ENCODE results near the gene KCNQ1.

The KCNQ1 gene

DNA sequence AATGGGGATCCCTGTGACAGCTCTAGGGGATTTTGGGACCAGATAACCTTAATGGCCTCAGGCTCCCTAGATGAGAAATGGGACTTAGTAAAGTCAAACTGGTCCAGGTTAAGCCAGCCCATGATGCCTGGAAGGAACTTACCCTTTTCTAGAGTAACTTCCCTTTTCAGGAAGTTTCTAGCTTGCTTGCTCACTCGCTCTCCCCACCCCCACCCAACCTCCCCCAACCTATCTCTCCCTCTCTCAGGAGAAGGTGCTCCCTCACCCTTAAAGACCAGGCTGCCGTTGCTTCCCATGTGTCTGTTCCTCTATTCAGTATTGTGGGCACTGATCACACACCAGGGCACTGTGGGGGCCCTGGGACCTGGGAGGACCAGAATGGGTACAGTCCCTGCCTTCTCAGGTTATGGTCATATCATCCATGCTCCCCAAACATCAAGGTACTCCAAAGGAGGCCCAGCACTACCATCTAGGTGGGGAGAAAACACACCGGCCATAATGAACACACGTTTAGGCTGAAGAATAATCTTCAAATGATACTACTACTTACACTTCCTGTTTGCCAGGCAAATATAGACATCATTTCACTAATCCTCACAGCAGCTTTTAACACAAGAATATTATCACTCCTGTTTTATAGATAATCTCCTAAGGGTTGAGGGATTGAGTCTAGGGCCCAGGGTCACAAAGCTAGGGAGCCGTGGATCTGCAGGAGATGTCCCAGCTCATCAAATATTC lies 236.8 kb downstream of the KCNQ1 start:
- DNase-seq (ENCODE audit: low read depth), result no peak
- TF ChIP-seq, protein P1, sequence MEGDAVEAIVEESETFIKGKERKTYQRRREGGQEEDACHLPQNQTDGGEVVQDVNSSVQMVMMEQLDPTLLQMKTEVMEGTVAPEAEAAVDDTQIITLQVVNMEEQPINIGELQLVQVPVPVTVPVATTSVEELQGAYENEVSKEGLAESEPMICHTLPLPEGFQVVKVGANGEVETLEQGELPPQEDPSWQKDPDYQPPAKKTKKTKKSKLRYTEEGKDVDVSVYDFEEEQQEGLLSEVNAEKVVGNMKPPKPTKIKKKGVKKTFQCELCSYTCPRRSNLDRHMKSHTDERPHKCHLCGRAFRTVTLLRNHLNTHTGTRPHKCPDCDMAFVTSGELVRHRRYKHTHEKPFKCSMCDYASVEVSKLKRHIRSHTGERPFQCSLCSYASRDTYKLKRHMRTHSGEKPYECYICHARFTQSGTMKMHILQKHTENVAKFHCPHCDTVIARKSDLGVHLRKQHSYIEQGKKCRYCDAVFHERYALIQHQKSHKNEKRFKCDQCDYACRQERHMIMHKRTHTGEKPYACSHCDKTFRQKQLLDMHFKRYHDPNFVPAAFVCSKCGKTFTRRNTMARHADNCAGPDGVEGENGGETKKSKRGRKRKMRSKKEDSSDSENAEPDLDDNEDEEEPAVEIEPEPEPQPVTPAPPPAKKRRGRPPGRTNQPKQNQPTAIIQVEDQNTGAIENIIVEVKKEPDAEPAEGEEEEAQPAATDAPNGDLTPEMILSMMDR (IDR thresholded peaks at IDR 0.05; ENCODE audit: insufficient read depth, low read depth, low read length, missing control alignments), result no peak
- no peak overlapping the region for H3K4me3 ChIP-seq (ENCODE audit: low read length)

DNA sequence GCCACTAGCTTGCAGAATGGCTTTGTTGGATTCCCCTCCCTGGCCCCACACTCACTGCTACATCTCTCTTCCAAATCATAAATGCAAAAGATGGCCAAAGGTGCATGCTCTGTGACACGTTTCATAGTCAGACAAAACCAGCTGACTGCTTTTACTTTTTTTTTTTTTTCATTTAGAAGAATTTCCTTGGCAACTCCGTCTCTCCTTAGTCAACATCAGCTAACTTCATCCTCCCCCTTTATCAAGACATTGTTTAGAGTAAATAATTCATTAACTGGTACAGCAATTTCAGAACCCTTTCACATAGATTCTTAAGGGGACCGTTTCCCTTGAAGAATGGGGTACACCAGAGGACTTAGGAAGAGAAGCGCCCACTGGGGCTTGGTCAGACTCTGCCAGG lies 239.0 kb downstream of the KCNQ1 start:
- TF ChIP-seq, protein P1 (IDR thresholded peaks at IDR 0.05; ENCODE audit: insufficient read depth, low read depth, low read length, missing control alignments), result no peak
- no peak for DNase-seq (ENCODE audit: low read depth)
- H3K4me3 ChIP-seq (ENCODE audit: low read length), result no peak overlapping the region

DNA sequence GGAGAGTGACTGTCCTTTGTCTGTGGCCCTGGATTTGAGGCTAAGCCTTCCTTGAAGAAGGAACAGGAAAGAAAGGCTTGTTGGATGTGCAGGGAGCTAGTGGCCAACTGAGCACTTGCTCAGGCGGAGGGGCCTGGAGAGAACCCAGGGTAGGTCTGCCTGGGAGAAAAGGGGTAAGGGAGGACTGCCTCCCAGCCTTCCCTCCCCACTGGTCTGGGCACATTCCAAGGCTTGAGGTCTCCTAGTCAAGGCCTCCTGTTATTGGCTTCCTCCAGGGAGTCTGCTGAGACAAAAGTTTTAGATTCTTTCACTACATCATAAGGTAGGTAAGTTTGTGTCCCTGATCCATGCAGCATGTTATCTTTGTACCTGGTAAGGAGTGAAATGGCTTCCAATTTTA lies 239.8 kb downstream of the KCNQ1 start:
- TF ChIP-seq, protein P1 (IDR thresholded peaks at IDR 0.05; ENCODE audit: insufficient read depth, low read depth, low read length, missing control alignments), result no peak
- DNase-seq (ENCODE audit: low read depth), result no peak
- no peak overlapping the region for H3K4me3 ChIP-seq (ENCODE audit: low read length)

DNA sequence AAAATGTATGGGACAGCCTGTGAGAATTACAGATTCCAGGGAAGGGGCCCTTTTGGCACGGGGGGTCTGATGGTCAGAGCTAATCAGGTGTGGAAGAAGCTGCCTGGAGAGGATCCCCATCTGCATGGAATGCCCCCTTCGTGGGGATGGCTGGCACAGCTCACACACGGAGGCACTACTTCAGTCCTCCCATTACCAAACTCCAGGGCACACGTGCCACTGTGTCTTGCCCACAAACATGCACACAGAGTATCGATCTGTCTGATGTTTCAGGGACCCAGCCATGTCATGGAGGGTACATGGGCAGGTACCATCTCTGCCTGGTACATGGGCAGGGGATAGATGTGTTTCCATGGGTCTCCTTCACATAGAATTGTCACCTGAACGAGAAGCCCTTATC lies 240.2 kb downstream of the KCNQ1 start:
- no peak overlapping the region for H3K4me3 ChIP-seq (ENCODE audit: low read length)
- TF ChIP-seq, protein P1 (IDR thresholded peaks at IDR 0.05; ENCODE audit: insufficient read depth, low read depth, low read length, missing control alignments), result no peak
- no peak for DNase-seq (ENCODE audit: low read depth)

DNA sequence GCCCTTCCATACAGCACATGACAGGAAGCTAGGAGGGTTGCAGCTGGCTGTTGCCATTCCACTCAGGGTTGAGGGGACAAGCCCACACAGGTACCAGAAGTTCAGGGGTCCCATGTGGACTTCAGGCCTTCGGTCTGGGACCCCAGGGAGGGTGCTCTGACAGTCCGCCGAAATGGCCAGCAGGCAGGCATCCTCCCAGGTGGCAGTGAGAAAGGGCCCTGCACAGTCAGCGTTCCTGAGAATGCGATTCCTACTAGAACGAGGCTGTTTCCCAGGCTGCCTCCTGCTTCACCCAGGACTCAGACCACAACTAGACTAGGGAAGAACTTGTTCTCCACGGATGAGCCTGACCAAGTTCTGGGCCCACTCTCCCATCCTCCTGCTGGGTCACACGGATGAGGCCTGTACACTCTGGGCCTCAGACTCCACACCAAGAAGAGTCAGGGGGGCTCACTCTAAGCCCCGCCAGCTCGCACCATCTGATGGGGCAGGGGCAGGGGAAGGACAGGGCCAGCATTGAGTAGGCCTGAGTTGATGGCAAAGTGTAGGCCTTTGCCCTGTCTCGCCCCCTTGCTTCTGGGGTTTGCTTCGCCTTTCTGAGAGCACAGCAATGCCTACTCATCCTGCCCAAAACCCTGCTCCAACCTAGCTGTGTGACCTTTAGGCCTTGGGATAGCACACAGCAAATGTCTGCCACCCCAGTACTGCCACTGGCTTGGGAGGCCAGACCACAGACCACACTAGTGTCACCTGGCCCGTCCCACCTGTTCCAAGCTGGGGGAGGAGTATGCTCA lies 241.0 kb downstream of the KCNQ1 start:
- H3K4me3 ChIP-seq (ENCODE audit: low read length), result no peak overlapping the region
- TF ChIP-seq, protein P1 (IDR thresholded peaks at IDR 0.05; ENCODE audit: insufficient read depth, low read depth, low read length, missing control alignments), result no peak
- no peak for DNase-seq (ENCODE audit: low read depth)

DNA sequence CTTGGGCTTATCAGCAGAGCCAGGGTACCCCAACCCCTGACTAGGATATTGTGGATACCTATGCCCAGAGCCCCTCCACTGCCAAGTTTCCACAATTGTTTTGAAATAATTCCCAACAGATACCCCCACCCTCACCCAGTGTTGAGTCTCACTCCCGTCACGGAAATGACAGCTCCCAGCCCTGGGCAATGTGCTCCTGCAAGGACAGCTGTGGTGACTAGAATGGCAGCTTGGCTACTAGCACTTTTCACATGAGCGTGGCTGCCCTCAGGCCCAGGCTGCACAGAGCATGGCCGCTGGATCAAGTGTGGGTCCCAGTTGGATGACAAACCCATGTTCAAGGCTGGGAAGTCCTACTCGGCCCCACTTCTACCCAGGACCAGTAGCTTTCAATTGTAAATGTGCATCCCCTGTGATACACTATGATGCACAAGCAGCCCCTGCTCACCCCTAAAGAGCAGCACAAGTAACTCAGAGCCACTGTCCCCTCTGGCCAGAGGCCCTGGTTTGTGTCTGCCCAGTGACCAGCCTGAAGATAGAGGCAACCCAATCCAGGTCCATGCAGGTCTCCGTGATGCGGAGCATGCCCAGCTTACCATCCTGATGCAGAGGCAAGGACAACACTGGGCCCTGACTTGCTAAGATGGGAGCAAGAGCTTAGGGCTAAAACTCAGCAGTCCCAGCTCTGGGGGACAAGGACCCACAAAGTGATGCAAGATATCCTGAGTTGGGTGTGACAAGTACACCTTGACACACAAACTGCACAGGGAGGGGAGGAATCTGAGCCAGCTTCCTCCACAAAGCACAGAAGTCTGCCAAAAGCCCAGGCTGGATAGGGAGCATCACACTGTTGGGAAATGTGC lies 241.8 kb downstream of the KCNQ1 start:
- H3K4me3 ChIP-seq (ENCODE audit: low read length), result no peak overlapping the region
- TF ChIP-seq, protein P1 (IDR thresholded peaks at IDR 0.05; ENCODE audit: insufficient read depth, low read depth, low read length, missing control alignments), result no peak
- no peak for DNase-seq (ENCODE audit: low read depth)

Measured in epithelial cell of esophagus (primary cell).